Measurements from ENCODE around the gene LAMA5.

LAMA5 gene

DNA sequence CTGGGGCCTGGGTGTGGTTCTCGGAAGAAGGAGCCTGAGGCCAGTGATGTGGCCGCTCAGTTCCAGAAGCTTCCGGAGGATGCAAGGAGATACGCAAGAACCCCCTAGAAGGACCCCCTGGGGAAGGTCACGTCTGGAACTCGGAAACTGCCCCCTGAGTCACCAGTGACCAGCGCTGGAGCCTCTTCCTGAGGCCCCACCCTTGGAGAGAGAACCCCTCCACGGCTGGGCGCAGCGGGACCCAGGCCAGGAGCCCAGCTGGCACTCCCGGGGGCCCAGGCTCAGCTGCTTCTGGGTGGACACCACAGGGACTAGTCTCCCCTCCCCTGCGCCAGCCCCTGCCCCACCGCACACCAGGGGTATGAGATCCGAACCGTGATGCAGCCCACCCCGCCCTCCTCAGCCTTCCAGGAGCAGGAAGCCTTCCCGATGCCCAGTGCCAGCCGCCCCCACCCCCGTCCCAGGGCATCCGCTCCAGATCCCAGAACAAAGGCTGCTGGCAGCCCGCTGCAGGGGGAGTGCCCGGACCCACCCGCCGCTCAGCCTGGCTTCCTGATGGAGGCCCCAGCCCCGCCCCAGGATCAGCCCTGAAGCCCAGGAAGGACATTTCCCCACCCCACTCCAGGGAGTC is 7.5 kb downstream of the LAMA5 start:
- no peak for DNase-seq

GRCh38 chr20:62359043-62359490 is 8.0 kb downstream of the LAMA5 start:
- DNase-seq: no peak

DNA sequence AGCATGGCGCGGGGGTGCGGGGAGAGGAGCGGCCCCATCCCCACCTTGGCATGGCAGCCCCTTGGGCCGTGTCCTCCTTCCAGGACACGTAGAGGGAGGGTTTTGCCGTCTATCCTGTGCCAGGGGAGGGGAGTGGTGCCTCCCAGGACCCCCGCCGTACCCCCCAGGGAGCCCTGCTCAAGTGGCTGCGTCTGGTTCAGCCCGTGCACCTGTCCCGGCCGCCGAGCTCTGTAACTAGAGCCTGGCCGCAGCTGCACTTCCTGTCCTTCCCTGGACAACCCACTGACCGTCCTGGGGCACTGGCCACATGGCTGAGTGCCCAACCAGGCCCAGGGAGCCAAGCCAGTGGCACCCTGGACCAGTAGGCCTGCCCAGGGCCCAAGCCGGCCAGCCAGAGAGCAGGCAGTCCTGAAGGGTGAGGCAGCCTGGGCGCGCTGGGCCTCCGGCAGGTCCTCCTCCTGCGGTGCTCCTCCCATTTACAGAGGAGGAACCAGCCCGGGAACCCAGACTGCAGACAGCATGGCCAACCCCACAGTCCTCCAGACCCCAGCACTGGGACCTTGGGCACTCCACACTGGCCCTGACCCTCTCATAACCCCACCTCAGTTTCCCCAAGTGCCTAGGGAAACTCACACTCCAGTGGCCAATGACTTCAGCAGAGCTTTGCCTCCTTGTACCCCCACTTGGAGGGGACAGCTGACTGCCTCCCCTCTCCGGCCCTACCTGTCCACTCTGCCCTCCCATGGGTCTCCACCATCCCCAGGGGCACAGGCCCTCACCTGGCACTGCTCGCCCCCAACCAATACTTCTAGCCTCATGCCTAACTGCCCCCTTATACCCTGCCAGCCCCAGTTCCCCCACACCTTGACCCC is 8.7 kb downstream of the LAMA5 start:
- DNase-seq: no peak

- DNase-seq: no peak
Observed at GRCh38 chr20:62357681-62358080, 9.4 kb downstream of the LAMA5 start.

DNA sequence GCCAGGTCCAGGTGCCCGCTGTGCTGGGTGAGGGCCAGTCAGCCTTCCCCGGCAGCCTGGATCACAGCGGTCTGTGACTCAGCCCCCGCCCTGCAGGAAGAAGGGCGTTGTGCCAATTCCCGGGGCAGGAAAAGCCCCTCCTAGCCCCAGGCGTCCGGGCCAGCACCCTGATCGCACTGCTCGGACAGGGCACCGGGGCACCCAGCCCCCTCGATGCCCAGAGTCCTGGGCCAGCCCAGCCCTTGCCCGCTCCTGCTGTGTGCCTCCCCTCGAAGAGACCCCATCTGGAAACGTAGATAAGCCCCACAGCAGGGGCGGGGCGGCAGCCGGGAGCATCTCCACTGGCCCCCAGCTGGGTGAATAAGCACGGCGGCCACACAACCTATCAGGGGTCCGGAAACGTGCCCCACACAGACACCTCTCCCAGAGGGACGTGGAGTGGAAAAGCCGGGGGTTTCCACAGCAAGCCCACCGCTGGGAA is 9.9 kb downstream of the LAMA5 start:
- no peak for DNase-seq

DNA sequence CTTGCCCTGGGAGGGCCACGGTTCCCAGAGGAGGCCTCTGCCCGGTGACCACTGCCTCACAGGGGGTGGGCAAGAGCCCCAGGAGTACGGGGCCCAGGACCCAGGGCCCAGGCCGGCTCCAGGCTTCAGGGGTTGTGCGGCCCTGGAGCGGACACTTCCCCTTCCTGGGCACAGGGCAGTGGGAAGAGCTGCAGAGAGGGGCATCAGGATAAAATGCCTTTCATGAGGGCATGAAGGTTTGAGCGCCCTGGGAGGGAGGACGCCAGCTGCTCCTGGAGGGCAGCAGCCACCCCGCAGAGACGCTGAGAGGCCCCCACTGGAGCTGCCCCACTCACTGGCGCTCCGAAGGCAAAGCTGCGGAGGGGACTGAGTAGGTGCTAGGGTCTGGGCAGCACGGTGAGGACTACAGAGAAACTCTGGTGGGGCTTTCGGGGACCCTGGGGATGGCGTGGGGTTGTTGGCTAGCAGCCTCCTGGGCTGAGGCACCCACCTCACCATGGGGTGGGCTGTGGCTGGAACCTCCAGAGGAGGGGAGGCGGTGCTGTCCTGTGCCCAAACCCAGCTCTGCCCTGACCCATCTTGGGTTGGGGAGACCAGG is 10.4 kb downstream of the LAMA5 start:
- DNase-seq: no peak

DNA sequence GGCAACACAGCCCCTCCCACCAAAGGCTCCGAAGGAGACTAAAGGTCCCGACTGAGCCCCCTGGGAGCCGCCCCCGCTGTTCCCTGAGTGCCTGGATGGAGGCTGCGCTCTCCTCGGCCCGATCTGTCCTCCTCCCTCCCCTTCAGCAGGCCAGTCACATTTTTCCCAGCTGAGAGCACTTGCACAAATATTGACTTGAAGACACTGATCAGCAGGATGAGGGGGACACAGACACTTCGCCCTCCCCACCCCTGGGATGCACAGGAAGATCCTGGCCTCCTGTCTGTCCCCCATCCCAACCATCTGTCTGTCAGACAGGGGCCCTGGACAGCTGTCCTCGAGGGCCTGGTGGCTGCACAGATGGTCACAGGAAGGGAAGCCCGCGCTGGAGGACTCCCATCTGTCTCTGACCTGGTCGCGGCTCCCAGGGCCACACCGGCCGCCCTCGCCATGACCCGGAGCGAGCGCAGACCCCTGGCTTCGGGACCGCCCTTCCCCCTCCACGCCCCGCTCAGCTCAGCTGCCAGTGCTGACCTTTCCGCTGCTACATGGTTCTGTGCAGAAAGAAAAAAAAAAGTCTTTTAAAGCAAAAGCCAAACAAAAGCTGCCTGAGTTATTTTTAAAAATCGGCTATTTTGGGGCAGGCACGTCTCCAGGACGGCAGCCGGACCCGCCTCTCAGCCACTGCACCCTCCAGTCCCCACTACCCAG is 11.1 kb downstream of the LAMA5 start:
- DNase-seq: no peak

DNA sequence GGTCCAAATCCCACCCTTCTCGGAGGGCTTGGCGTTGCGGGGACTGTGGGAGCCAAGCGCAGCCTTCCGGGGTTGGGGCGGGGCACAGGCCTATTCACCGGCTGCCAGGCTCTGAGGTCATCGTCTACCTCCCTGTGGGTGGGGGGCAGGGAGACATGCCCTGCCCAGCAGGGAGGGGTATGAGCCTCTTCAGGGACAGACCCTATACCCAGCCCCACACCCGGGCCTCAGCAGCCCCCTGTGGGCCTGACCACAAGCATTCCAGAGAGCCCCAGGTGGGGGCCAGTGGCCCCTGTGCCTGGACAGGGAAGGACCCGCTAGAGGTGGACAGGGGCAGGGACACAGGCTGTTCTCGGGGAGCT is 11.6 kb downstream of the LAMA5 start:
- DNase-seq: no peak

GRCh38 chr20:62354811-62355341 is 12.2 kb downstream of the LAMA5 start:
- DNase-seq: no peak

DNA sequence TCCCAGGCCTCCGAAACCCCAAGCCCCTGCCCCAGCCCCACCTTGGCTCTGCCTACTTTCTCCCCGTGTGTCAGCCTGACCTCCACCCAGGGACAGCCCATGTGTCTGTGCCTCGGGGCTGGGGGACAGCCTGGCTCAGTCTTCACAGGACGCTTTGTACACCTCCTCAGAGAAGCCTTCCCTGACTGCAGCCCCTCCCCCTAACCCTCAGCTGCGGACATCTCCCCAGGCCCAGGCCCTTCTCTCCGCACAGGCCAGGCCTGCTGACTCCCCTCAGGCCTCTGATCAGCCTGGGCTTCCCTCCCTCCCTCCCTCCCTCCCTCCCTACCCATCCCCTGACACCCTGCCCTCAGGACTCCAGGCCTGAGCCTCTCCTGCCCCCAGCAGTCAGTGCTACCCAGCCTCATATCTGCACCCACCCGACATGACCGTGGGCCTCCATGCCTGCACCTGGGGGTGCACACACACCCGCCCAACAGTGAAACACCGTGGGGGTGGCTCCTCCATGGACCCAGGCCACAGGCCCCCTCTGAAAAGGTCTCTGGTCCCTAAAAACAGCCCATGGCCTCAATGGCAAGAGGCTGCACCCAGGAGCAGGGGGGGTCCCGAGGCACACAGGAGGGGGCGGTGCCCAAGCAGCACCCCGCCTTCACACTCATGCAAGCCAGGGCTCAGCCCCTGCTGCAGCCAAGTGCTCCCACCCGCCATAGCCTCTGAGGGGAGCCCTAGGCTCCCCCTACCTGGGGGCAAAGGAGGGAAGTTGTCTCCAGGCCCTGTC is 12.9 kb downstream of the LAMA5 start:
- no peak for DNase-seq

DNA sequence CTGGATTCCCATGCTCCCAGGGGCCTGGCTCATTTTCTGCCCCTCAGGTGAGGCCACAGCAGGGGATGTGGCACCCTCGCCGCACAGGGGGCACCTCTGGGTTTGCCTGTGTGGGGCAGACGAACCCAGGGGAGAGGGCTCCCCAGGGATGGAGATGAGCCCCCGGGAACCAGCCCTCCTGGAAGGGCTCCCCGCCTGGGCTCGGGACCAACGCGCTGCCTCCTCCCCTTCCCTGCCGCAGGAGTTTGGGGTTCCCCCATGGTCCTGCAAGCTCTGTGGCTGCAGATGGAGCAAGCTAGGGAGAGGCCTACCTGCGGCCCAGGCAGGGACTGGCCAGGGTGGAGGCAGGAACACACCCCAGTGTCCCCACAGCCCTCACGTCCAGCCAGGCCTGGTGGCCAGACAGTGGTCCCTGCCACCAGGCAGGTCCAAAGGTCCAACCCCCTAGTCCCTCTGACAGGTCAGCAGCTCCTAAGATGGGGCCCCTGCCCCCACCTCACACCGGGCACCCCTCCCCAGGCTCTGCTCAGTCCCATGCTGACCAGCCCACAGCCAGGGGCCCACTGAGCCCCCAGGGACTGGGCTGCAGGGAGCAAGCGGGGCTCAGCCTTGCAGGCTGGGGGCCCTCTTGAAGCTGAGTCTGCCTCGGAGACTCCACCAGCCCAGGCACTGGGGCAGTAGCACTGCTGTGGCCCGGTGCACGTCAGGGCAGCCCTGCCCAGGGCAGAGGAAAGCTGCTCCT is 13.7 kb downstream of the LAMA5 start:
- DNase-seq: no peak

- no peak for DNase-seq
Observed at GRCh38 chr20:62352402-62353288, 14.5 kb downstream of the LAMA5 start.

GRCh38 chr20:62351469-62352401 is 15.4 kb downstream of the LAMA5 start:
- DNase-seq: no peak

GRCh38 chr20:62350629-62351422 is 16.3 kb downstream of the LAMA5 start:
- no peak for DNase-seq

DNA sequence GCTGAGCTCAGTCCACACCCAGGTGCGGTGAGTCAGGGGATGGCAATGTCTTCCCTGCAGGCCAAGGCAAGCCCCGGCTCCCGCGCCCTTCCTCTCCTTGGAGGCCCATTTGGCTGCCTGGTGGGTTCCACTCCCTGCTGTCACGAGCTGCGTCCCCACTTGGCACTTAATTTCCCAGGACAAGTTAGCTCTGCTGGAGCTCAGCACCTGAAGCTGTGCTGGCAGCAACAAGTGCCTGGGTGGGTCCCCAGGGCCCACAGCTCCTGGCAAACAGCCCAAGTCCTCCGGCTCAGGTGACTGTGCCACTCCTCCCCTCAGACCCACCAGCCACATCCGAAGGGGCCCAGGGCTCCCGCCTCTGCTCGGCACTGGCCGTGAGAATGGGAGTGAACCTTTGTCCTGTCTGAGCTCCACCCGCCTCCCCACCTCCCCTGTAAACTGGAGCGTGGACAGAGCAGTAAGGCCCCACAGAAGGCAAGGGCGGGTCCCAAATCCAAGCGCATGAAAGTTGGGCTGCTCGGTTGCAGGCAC is 16.9 kb downstream of the LAMA5 start:
- DNase-seq: no peak

- no peak for DNase-seq
Observed at GRCh38 chr20:62349556-62350097, 17.5 kb downstream of the LAMA5 start.

DNA sequence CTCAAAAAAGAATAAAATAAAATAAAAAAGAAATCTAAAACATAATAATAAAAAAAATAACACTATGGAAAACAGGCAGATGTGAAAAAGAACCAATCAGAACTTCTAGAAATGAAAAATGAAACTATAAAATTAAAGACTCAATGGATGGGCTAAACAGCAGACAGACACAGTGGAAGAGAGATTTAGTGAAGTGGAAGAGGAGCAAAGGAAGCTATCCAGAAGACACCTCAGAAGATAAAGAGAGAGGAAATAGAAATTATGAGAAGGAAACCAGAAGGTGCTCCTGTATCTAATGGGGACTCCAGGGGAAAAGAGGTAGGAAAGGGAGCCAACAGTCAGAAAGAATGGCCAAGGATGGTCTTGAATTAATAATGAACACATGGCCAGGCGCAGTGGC is 18.5 kb downstream of the LAMA5 start:
- DNase-seq: no peak

GRCh38 chr20:62347445-62347844 is 19.7 kb downstream of the LAMA5 start:
- no peak for DNase-seq

All from inflammatory macrophage (primary cell).